ENCODE measurements around the gene JMJD8. TPM values are rescaled to one million over a fixed set of nuclear protein-coding genes. Genes with fewer than 3 reads are reported as not detected.
"Not testable (repeated sequence)": the region's sequence is repeated elsewhere in the genome, so short reads cannot be mapped to it uniquely, and the experiment has no call there.

JMJD8 gene
- total RNA-seq, 2 donors from 2014 or later, result 16.8 to 26.8 TPM

DNA sequence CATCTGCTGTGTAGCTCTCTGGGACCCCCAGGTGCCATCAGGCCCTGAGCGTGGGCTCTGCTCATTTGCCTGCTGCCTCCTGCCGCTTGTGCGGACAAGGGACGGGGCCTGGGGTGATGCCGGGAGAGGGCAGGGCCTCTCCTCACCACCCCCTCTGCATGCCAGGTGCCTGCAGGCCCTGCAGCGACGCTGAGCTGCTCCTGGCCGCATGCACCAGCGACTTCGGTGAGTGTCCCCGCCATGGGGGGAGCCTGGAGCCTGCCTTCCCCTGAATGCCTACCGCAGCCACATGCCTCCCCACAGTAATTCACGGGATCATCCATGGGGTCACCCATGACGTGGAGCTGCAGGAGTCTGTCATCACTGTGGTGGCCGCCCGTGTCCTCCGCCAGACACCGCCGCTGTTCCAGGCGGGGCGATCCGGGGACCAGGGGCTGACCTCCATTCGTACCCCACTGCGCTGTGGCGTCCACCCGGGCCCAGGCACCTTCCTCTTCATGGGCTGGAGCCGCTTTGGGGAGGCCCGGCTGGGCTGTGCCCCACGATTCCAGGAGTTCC, 32.7 kb upstream of the JMJD8 start:
- no peaks in the 10 kb centered on the region for H3K9me3 Mint-ChIP-seq
- H3K4me3 Mint-ChIP-seq, result peak overlapping the region; percentile 44
- no peaks in the 10 kb centered on the region for H3K36me3 Mint-ChIP-seq (ENCODE audit: low read depth)
- no peak overlapping the region for H3K27ac Mint-ChIP-seq
- no peak for ATAC-seq (replicated peaks)
- no peaks in the 10 kb centered on the region for H3K4me1 Mint-ChIP-seq
- H3K27me3 Mint-ChIP-seq, result no peaks in the 10 kb centered on the region

DNA sequence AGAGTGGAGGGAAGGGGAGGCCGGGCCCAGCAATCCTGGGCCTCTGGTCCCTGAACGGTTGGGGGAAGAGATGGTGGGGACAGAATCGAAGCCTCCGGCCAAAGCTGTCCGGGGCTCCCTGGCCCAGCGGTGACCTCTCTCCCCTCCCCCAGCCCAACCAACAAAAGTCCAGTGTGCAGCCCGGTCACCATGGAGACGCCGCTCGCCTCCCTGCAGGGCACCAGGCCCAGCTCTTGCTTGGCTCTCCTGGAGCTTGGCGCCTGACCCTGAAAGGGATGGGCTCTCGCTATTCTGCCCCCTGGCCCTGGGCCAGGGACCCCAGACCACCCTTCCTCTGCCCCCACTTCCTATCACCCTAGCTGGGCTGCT, 32.0 kb upstream of the JMJD8 start:
- Mint-ChIP-seq H3K4me1 (no peaks in the 10 kb centered on the region), H3K36me3 (ENCODE audit: low read depth) (no peaks in the 10 kb centered on the region), H3K27me3 (no peaks in the 10 kb centered on the region), H3K9me3 (no peaks in the 10 kb centered on the region), H3K27ac (no peak overlapping the region), H3K4me3 (peak overlapping the region; percentile 44)
- no peak for ATAC-seq (replicated peaks)

DNA sequence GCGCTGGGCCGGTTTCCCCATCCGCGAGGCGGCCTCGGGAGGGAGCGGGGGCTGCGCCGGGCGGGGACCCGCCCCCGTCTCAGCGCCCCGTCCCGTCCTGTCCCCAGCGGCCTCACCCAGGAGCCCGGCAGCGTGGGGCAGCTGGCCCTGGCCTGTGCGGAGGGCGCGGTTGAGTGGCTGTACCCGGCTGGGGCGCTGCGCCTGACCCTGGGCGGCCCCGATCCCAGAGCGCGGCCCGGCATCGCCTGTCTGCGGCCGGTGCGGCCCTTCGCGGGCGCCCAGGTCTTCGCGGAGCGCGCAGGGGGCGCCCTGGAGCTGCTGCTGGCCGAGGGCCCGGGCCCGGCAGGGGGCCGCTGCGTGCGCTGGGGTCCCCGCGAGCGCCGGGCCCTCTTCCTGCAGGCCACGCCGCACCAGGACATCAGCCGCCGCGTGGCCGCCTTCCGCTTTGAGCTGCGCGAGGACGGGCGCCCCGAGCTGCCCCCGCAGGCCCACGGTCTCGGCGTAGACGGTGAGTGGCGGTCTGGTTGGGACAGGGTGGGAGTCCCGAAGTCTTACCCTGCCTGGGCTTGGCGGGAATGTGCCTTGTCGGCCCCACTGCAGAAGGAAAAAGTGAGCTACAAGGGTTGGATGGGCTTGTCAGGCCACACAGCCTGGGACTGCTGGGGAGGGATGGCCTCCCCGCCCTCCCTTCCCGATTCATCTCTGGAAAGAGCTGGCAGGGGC, 31.5 kb upstream of the JMJD8 start:
- Mint-ChIP-seq H3K36me3 (ENCODE audit: low read depth) (no peaks in the 10 kb centered on the region), H3K4me3 (peak overlapping the region; percentile 44), H3K27me3 (no peaks in the 10 kb centered on the region), H3K27ac (no peak overlapping the region), H3K4me1 (no peaks in the 10 kb centered on the region), H3K9me3 (no peaks in the 10 kb centered on the region)
- peak; percentile 6 for ATAC-seq (replicated peaks)

DNA sequence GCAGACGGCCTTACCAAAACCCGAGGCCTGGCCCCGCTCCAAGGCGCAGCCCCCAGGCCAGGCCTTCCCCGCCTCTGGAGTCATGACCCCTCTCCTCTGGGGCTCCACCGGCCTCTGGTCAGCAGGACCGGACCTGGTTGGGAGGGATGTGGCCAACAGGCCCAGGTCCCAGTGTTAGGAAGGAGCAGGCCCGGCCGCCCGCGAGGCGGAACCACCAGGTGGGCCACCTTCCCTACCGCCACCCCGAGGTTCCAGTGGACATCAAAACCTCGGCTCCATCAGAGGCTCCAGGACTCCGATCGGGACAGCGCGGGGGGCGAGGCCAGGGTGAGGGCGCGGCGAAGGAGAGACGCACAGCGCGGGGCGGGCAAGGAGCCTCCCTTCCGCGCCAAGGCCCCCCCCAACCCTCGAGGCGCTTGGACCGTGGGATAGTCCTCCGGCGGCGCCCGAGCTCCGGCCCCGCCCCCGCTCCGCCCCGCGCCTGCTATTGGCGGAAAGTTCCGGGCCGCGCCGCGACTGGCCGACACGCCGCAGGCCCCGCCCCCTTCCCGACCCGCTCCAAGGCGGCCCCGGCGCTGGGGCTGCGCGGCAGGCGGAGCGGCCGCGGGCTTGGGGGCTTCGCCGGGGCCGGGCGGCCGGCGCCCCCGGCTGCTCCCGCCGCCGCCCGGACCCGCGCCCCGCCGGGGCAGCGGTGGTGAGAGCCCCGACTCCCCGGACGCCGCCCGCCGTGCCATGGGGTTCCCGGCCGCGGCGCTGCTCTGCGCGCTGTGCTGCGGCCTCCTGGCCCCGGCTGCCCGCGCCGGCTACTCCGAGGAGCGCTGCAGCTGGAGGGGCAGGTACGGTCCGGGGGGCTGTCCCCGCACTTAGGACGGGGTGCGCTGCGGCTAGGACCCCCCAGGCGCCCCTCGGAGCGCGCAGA, 30.7 kb upstream of the JMJD8 start, which contains the start of gene METRN:
Gene METRN (plus strand): TSS at position 561 of the 919 bp plus-strand sequence. CDS start 172 bp downstream, at position 733.
- no peaks in the 10 kb centered on the region for H3K27me3 Mint-ChIP-seq
- H3K9me3 Mint-ChIP-seq, result no peaks in the 10 kb centered on the region
- no peaks in the 10 kb centered on the region for H3K36me3 Mint-ChIP-seq (ENCODE audit: low read depth)
- no peak within 1 kb of the TSS for H3K27ac Mint-ChIP-seq
- peak within 1 kb of the TSS; percentile 44 for H3K4me3 Mint-ChIP-seq
- no peaks in the 10 kb centered on the region for H3K4me1 Mint-ChIP-seq
- ATAC-seq (replicated peaks), result peak; percentile 93

DNA sequence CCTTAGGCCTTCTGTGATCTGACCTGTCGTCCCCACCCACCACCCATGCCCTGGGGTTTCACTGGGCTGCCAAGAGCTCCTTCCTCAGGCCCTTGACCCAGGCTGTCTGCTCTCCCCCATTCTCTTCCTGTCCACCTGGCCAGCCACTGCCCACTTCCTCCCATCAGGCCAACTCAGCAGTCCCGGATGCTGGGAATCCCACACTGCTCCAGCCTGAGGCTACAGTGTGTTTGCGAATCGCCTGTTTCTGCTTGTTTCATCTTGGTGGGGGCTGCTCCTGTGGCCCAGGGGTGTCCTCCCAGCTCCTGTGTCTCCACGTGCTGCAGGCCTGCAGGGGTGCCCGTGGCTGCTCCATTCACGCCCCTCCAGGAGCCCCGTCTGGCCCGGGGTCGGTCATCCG, 29.9 kb upstream of the JMJD8 start:
- no peak overlapping the region for H3K4me3 Mint-ChIP-seq
- no peaks in the 10 kb centered on the region for H3K4me1 Mint-ChIP-seq
- H3K27ac Mint-ChIP-seq, result no peak overlapping the region
- no peaks in the 10 kb centered on the region for H3K36me3 Mint-ChIP-seq (ENCODE audit: low read depth)
- no peaks in the 10 kb centered on the region for H3K27me3 Mint-ChIP-seq
- no peaks in the 10 kb centered on the region for H3K9me3 Mint-ChIP-seq
- no peak for ATAC-seq (replicated peaks)

DNA sequence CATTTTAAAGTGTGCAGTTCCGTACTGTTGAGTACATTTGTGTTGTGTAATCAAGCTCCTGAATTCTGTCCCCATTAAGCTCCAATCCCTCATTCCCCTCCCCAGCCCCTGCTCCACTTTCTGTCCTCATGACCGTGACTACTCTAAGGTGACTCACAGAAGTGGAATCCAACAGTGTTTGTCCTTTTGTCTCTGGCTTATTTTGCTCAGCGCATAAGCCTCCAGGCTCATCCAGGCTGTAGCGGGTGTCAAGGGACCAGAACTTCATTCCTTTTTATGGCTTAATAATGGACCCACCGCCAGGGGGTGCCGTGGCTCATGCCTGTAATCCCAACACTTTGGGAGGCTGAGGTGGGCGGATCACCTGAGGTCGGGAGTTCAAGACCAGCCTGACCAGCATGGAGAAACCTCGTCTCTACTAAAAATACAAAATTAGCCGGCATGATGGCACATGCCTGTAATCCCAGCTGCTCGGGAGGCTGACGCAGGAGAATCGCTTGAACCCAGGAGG, 28.7 kb upstream of the JMJD8 start:
- not testable (repeated sequence) for H3K4me3 Mint-ChIP-seq; H3K36me3 Mint-ChIP-seq (ENCODE audit: low read depth); H3K27me3 Mint-ChIP-seq; ATAC-seq (replicated peaks); H3K27ac Mint-ChIP-seq; H3K4me1 Mint-ChIP-seq; H3K9me3 Mint-ChIP-seq

DNA sequence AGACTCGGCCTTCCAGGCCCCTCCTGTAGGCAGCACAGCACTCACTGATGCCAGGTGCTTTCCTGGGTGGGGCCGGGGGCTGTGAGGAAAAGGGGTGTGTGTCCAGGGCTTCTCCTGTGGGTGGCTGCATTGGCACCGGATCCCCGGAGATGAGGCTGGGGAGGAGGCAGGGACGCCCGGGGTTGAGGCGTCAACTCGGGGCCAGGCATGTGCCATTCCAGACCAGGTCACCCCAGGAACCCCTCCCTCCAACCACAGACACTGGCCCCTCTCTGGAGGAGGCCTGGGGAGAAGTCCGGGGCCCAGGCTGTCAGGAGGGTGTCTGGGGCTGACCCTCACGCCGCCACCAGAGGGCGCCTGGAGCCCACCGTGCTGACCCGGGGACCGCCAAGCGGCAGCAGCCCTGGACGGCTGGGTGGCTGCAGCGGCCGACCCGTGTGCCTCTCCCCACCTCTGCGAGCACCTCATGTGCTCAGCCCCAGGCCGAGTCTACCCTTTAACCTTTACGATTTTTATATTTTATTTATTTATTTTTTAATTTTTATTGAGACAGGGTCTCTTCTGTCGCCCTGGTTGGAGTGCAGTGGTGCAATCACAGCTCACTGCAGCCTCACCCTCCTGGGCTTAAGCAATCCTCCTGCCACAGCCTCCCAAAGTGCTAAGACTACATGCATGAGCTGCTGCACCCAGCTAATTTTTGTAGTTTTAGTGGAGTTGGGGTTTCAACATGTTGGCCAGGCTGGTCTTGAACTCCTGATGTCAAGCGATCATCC, 27.6 kb upstream of the JMJD8 start:
- Mint-ChIP-seq H3K27ac (no peak overlapping the region), H3K9me3 (no peaks in the 10 kb centered on the region), H3K36me3 (ENCODE audit: low read depth) (no peaks in the 10 kb centered on the region), H3K4me1 (no peaks in the 10 kb centered on the region), H3K27me3 (peaks cover 8% of the 10 kb centered on the region), H3K4me3 (no peak overlapping the region)
- peak; percentile 70 for ATAC-seq (replicated peaks)

DNA sequence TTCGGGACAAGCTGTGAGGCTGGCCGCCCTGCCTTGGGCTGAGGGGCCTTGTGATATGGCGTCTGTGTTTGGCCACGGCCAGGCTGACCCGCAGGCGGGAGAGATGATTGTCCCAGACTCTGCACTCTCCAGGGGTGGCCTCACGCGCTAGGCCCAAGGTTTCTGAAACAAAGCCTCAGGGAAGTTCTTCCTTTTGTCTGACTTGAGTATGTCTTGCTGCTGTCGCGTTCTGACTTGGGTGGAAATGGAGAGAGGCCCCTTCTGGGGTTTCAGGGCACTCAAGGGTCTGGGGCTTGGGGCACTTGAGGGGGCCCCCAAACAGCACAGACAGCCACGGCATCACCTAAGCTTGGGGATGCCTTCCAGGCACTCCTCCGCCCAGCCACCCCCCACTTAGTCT, 26.9 kb upstream of the JMJD8 start:
- Mint-ChIP-seq H3K27me3 (peaks cover 12% of the 10 kb centered on the region), H3K9me3 (no peaks in the 10 kb centered on the region), H3K36me3 (ENCODE audit: low read depth) (no peaks in the 10 kb centered on the region), H3K27ac (no peak overlapping the region), H3K4me3 (no peak overlapping the region), H3K4me1 (no peaks in the 10 kb centered on the region)
- no peak for ATAC-seq (replicated peaks)

DNA sequence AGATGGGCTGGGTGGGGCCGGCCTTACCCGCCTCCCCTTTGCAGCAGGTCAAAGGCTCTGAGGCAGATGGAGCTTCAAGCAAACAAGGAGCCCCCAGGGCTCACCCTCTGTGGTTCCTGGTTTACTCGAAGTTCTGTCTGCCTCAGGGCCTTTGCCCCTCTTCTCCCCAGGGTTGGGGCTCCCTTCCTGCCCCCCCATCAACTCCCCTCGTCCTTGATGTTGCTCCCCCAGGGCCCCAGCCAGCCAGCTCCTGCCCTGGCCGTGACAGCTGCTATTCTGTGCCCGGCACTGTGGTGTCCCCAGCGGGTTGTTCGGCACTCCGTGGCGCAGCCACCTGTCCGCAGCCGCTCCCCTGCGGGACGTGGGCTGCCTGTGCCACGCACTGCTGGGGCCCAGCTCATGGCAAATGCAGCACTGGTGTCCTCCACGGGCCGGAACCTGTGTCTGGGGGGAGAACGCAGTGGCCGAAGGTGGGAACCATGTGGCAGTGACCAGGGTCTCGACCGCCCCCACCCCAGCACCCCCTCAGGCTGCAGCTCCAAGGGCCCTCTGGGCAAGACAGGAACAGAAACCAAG, 26.5 kb upstream of the JMJD8 start:
- peaks cover 12% of the 10 kb centered on the region for H3K27me3 Mint-ChIP-seq
- H3K4me1 Mint-ChIP-seq, result no peaks in the 10 kb centered on the region
- H3K27ac Mint-ChIP-seq, result no peak overlapping the region
- H3K36me3 Mint-ChIP-seq (ENCODE audit: low read depth), result no peaks in the 10 kb centered on the region
- no peak for ATAC-seq (replicated peaks)
- no peaks in the 10 kb centered on the region for H3K9me3 Mint-ChIP-seq
- no peak overlapping the region for H3K4me3 Mint-ChIP-seq

DNA sequence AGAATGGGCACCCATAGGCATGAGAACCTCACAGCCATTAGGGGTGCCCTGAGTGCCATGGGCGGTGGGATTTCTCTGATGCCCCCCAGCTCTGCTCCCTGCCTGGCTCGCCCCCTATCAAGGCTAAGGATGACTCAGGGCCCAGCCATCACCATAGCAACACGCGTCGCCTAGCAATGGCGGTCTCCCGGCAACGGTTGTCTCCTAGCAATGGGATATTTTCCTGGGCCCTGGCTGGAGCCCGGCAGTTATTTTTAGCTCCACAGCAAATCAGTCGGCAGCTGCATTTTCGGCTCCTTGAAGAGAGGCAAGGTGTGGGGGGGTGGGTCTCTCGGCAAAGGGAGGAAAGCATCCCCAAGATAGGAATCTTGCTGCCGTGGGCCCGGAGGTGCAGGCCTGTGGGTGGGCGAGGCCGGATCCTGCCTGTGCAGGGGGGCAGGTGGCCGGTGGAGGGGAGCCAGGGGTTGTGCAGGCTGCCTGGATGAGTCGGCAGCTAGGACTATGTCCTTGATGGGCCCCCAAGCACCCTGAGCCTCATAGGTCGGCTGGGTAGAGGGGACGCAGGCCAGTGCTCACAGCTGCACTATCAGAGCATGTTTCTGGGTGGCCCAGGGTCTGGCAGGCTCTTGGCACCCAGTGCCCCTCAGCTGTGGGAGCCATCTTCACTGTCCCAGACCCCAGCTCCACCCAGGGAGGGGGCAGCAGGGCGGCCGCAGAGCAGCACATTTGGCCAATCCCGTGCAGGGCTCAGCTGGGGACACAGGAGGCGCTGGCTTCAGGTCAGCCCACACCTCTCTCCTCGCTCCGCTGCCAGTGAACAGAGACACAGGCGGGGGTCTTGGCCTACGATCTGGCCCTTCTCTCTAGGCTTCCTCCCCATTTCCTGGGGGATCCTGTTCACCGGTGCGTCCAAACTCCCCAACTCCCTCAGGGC, 25.7 kb upstream of the JMJD8 start:
- Mint-ChIP-seq H3K4me1 (no peaks in the 10 kb centered on the region), H3K36me3 (ENCODE audit: low read depth) (no peaks in the 10 kb centered on the region), H3K4me3 (no peak overlapping the region), H3K9me3 (no peaks in the 10 kb centered on the region), H3K27me3 (peaks cover 12% of the 10 kb centered on the region), H3K27ac (no peak overlapping the region)
- ATAC-seq (replicated peaks), result no peak

DNA sequence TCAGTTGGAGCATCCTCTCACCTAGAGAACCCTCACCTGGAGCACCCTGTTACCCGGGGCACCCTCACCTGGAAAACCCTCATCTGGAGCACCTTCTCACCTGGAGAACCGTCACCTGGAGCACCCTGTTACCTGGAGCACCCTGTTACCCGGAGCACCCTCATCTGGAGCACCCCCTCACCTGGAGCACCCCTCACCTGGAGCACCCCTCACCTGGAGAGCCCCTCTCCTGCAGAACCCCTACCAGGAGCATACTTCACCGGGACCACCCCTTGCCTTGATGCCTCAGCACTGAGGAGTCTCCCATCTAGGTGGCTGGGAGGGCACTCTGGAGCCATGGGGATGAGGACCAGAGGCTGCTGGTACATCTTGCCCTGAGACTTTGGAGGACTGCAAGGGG, 24.8 kb upstream of the JMJD8 start:
- no peak overlapping the region for H3K4me3 Mint-ChIP-seq
- H3K9me3 Mint-ChIP-seq, result no peaks in the 10 kb centered on the region
- H3K36me3 Mint-ChIP-seq (ENCODE audit: low read depth), result no peaks in the 10 kb centered on the region
- no peak for ATAC-seq (replicated peaks)
- H3K27ac Mint-ChIP-seq, result no peak overlapping the region
- H3K4me1 Mint-ChIP-seq, result no peaks in the 10 kb centered on the region
- peaks cover 12% of the 10 kb centered on the region for H3K27me3 Mint-ChIP-seq

DNA sequence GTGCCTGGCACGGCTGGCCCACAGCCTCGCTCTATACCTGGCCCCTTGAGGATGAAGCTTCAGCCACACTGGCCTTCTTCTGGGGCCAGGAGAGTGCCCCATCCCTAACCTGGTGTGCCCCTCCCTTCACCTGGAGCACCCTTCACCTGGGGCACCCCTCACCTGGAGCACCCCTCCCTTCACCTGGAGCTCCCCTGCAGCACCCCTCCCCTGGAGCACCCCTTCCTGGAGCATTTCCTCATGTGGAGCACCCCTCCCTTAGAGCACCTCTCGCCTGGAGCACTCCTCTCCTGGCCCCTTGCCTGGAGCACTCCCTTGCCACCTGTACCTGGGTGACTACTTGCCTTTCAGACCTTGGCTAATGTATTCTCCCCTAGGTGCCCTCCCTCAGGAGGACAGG, 23.9 kb upstream of the JMJD8 start:
- Mint-ChIP-seq H3K36me3 (ENCODE audit: low read depth) (no peaks in the 10 kb centered on the region), H3K4me3 (no peak overlapping the region), H3K4me1 (no peaks in the 10 kb centered on the region), H3K9me3 (no peaks in the 10 kb centered on the region), H3K27ac (no peak overlapping the region), H3K27me3 (peaks cover 12% of the 10 kb centered on the region)
- ATAC-seq (replicated peaks), result no peak

DNA sequence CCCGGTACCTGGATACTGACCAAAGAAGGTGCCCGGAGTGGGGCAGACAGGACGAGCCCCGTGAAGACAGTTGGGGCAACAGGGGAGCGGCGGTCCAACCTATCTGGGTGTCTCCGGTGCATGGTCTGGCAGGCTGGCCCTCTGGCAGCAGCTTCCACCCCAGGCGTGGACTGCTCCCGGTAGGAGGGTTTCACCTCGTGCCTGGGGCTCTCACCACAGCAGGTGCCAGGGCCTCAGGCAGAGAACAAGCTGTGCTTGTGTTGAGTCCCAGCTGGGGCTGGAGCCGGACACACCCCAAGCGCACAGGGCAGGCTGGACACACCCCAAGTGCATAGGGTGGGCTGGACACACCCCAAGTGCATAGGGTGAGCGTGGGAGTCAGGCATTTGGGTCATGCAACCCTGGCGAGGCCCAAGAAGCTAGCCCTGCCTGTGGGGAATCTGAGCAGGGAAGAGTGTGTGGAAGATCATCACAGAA, 23.0 kb upstream of the JMJD8 start:
- no peak for ATAC-seq (replicated peaks)
- Mint-ChIP-seq H3K27me3 (peaks cover 16% of the 10 kb centered on the region), H3K4me3 (no peak overlapping the region)

More for the DNA sequence above, 23.0 kb upstream of the JMJD8 start:
- H3K9me3 Mint-ChIP-seq, result no peaks in the 10 kb centered on the region
- H3K27ac Mint-ChIP-seq, result no peak overlapping the region
- no peaks in the 10 kb centered on the region for H3K4me1 Mint-ChIP-seq
- H3K36me3 Mint-ChIP-seq (ENCODE audit: low read depth), result no peaks in the 10 kb centered on the region

Measured in activated T-helper 17 cell treated with anti-CD3 and anti-CD28 coated beads, Interleukin-2, amount 50 U/mL, for 72 hours (primary cell).